ENCODE measurements around the gene PTGFRN. TPM values are rescaled to one million over a fixed set of nuclear protein-coding genes. Genes with fewer than 3 reads are reported as not detected.

The PTGFRN gene
- total RNA-seq, 1 experiment from 2014 or later: 38.7 TPM

- ATAC-seq (no peak), DNase-seq (ENCODE audit: low spot score) (no peak)
- ChIA-PET POLR2A (no interaction called here), CTCF (interaction anchor here (1.1 kb wide), 1 partner anchor 150 kb away, joined by 3 read pairs; no protein-coding TSS in a partner anchor)
- H3K27me3 Mint-ChIP-seq (ENCODE audit: low read depth): no peaks in the 10 kb centered on the region
- no peaks in the 10 kb centered on the region for H3K36me3 Mint-ChIP-seq
- H3K9me3 Mint-ChIP-seq: no peaks in the 10 kb centered on the region
- H3K4me1 Mint-ChIP-seq: peaks cover 8% of the 10 kb centered on the region
- TF ChIP-seq SOX15 (CRISPR knock-in tag; IDR thresholded peaks at IDR 0.05) (no peak), MAX (CRISPR knock-in tag; IDR thresholded peaks at IDR 0.05) (no peak), AFF4 (CRISPR knock-in tag; IDR thresholded peaks at IDR 0.05; ENCODE audit: borderline replicate concordance) (no peak), CREM (CRISPR knock-in tag; IDR thresholded peaks at IDR 0.05) (no peak), NR2C2 (CRISPR knock-in tag; IDR thresholded peaks at IDR 0.05) (no peak), ELF4 (CRISPR knock-in tag; IDR thresholded peaks at IDR 0.05; ENCODE audit: low read depth) (no peak), IRF2 (CRISPR knock-in tag; IDR thresholded peaks at IDR 0.05; ENCODE audit: borderline replicate concordance, low read depth) (no peak), ETV6 (CRISPR knock-in tag; IDR thresholded peaks at IDR 0.05) (no peak), ATF2 (CRISPR knock-in tag; IDR thresholded peaks at IDR 0.05; ENCODE audit: borderline replicate concordance, low read depth) (no peak), ZNF281 (CRISPR knock-in tag; IDR thresholded peaks at IDR 0.05) (no peak), RORB (CRISPR knock-in tag; IDR thresholded peaks at IDR 0.05) (no peak), NR3C1 (CRISPR knock-in tag; conservative IDR thresholded peaks at IDR 0.05; ENCODE audit: low read depth) (no peak), ZNF396 (CRISPR knock-in tag; IDR thresholded peaks at IDR 0.05; ENCODE audit: borderline replicate concordance) (no peak), ARID4B (CRISPR knock-in tag; IDR thresholded peaks at IDR 0.05; ENCODE audit: borderline replicate concordance) (no peak), SP1 (CRISPR knock-in tag; conservative IDR thresholded peaks at IDR 0.05) (no peak), CBFB (CRISPR knock-in tag; IDR thresholded peaks at IDR 0.05; ENCODE audit: low read depth) (no peak), FOXJ3 (CRISPR knock-in tag; IDR thresholded peaks at IDR 0.05; ENCODE audit: borderline replicate concordance) (no peak), STAT6 (CRISPR knock-in tag; conservative IDR thresholded peaks at IDR 0.05; ENCODE audit: low read depth) (no peak)
- H3K27ac Mint-ChIP-seq: no peak overlapping the region
- no peak overlapping the region for H3K4me3 Mint-ChIP-seq
Observed at GRCh38 chr1:116887212-116887611, 22.5 kb upstream of the PTGFRN start.

Data from WTC11 (cell line).